Neural cell (in vitro differentiated cells): Measurements from ENCODE around the gene KCTD17. TPM values are rescaled to one million over a fixed set of nuclear protein-coding genes. Genes with fewer than 3 reads are reported as not detected.

Experiments used
- H2AFZ ChIP-seq: fragments of 200-600, 300-800 bp; sonication (generic), shearing (Covaris generic); 2 replicates; pipeline ENCODE4 v1.6.0; 2014; ENCODE audit warnings: low read depth, mild to moderate bottlenecking, antibody characterized with exemption, low read length, moderate library complexity
- H3F3A ChIP-seq: fragments of 200-600 bp; shearing (Covaris generic); 2 replicates; pipeline ENCODE4 v1.6.1; 2016; ENCODE audit warnings: mild to moderate bottlenecking, moderate library complexity, mixed read lengths, antibody characterized with exemption, low read length; ENCODE audit not compliant: insufficient read depth, poor library complexity, severe bottlenecking
- H3K27ac ChIP-seq: fragments of 200-600, 300-800 bp; sonication (generic), shearing (Covaris generic); 2 replicates; pipeline ENCODE4 v1.5.1; 2014; ENCODE audit warnings: mild to moderate bottlenecking, low read length, moderate library complexity
- H3K27me3 ChIP-seq: fragments of 300-800, 200-600 bp; sonication (generic), shearing (Covaris generic); 2 replicates; pipeline ENCODE4 v1.6.0; 2014; ENCODE audit warnings: mild to moderate bottlenecking, low read depth, low read length, moderate library complexity; ENCODE audit not compliant: insufficient read depth
- H3K36me3 ChIP-seq: fragments of 300-800, 200-600 bp; sonication (generic), shearing (Covaris generic); 2 replicates; pipeline ENCODE4 v1.5.1; 2014; ENCODE audit warnings: mild to moderate bottlenecking, antibody characterized with exemption, low read length, moderate library complexity; ENCODE audit not compliant: insufficient read depth
- H3K4me2 ChIP-seq: fragments of 300-800, 200-600 bp; sonication (generic), shearing (Covaris generic); 2 replicates; pipeline ENCODE4 v1.6.0; 2014; ENCODE audit warnings: mild to moderate bottlenecking, low read length
- H3K4me3 ChIP-seq: fragments of 300-800, 200-600 bp; sonication (generic), shearing (Covaris generic); 2 replicates; pipeline ENCODE4 v1.5.1; 2014; ENCODE audit warnings: mild to moderate bottlenecking, low read length, moderate library complexity
- H3K79me2 ChIP-seq: fragments of 200-600 bp; shearing (Covaris generic); replicated peaks from 2 replicates; pipeline ENCODE4 v1.6.0; 2014; ENCODE audit warnings: mild to moderate bottlenecking, low read length, moderate library complexity; ENCODE audit not compliant: insufficient read depth
- H3K9ac ChIP-seq: fragments of 300-800, 200-600 bp; sonication (generic), shearing (Covaris generic); 2 replicates; pipeline ENCODE4 v1.6.1; 2016; ENCODE audit warnings: mild to moderate bottlenecking, low read length, mixed read lengths
- H3K9me2 ChIP-seq: fragments of 200-600 bp; shearing (Covaris generic); 2 replicates; pipeline ENCODE4 v1.6.1; 2016; ENCODE audit warnings: mild to moderate bottlenecking, low read length, mixed read lengths; ENCODE audit not compliant: insufficient read depth
- H3K9me3 ChIP-seq: fragments of 200-600, 300-800 bp; sonication (generic), shearing (Covaris generic); 2 replicates; pipeline ENCODE4 v1.6.1; 2016; ENCODE audit warnings: mild to moderate bottlenecking, mixed run types, low read length, moderate library complexity, mixed read lengths
- H4K20me1 ChIP-seq: fragments of 200-600 bp; shearing (Covaris generic); 2 replicates; pipeline ENCODE4 v1.6.1; 2016; ENCODE audit warnings: mild to moderate bottlenecking, mixed run types; ENCODE audit not compliant: insufficient read depth
- EP300 ChIP-seq: fragments of 450-650 bp; conservative IDR thresholded peaks from 2 replicates; pipeline ENCODE4 v1.6.1; 2014; ENCODE audit warnings: antibody characterized with exemption, mild to moderate bottlenecking, moderate library complexity; ENCODE audit not compliant: poor library complexity, severe bottlenecking
- EZH2 ChIP-seq: fragments of 200-600, 300-800 bp; shearing (Covaris generic), sonication (generic); IDR thresholded peaks from 2 replicates; pipeline ENCODE4 v1.6.1; 2014; ENCODE audit warnings: antibody characterized with exemption, low read length, borderline replicate concordance, mild to moderate bottlenecking; ENCODE audit not compliant: insufficient read depth, poor library complexity, severe bottlenecking
- MXI1 ChIP-seq: fragments of 450-650 bp; conservative IDR thresholded peaks from 2 replicates; pipeline ENCODE4 v1.6.1; 2014; ENCODE audit warnings: antibody characterized with exemption, mild to moderate bottlenecking; ENCODE audit not compliant: poor library complexity, severe bottlenecking
- POLR2AphosphoS5 ChIP-seq: IDR thresholded peaks from 2 replicates; pipeline ENCODE4 v1.6.1; 2012
- RAD21 ChIP-seq: fragments of 450-650 bp; conservative IDR thresholded peaks from 2 replicates; pipeline ENCODE4 v1.6.1; 2014; ENCODE audit warnings: antibody characterized with exemption, mild to moderate bottlenecking, moderate library complexity
- SMC3 ChIP-seq: fragments of 450-650 bp; conservative IDR thresholded peaks from 2 replicates; pipeline ENCODE4 v1.6.1; 2014; ENCODE audit warnings: antibody characterized with exemption, mild to moderate bottlenecking, moderate library complexity; ENCODE audit not compliant: poor library complexity
- TAF1 ChIP-seq: IDR thresholded peaks from 2 replicates; pipeline ENCODE4 v1.6.1; 2012; ENCODE audit warnings: low read depth
- polyA plus RNA-seq: library from polyadenylated mRNA; depleted of rRNA; stranded (reverse); fragments of >200 nt; gene quantifications from 2 replicates; pipeline ENCODE4 v1.2.3, GENCODE V29; 2014
- TF ChIP-seq, protein P1 (sequence below): fragments of 450-650 bp; IDR thresholded peaks from 2 replicates; pipeline ENCODE4 v1.5.1; 2014; ENCODE audit warnings: antibody characterized with exemption, mild to moderate bottlenecking, moderate library complexity; ENCODE audit not compliant: poor library complexity, severe bottlenecking
- TF ChIP-seq, protein P2 (sequence below): IDR thresholded peaks from 2 replicates; pipeline ENCODE4 v1.6.1; 2012; ENCODE audit warnings: borderline replicate concordance

The KCTD17 gene
- polyA plus RNA-seq, 1 donor from 2014 or later = 96.3 TPM

DNA sequence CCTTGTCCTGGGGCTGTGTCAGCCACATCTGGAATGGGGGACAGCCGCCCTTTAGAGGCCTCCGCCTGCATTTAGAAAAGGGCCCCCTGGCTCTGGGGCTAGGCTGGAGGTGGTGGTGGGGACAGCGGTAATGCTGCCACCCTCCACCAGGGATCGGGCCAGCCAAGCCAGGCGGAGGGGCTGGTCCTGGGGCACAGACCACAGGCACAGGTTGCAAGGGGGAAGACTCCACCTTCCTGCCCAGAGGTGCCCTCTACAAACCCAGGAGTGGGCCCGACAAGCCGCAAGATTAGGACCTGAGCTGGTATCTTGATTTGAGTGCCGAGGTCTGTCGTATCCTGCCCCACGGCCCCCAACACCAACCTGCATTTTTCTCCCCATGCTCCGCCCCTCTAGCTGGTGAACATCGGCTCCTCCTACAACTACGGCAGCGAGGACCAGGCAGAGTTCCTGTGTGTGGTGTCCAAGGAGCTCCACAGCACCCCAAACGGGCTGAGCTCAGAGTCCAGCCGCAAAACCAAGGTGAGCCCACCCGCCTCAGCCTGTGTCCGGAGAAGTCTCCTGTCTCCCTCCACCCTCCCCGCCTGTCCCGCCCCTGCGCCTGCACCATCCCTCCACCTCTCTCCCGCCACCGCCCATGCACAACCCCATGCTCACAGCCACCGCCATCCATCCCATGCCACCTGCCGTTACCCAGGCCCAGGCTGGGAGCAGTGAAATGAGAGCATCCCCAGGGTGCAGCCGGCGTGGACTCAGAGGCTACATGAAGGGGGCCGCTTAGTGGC lies 7.6 kb downstream of the KCTD17 start:
- H3K4me2 ChIP-seq = no peak overlapping the region
- no peak overlapping the region for H2AFZ ChIP-seq
- no peak overlapping the region for H3K9ac ChIP-seq
- no peaks in the 10 kb centered on the region for H3K27me3 ChIP-seq
- H3K9me3 ChIP-seq = no peaks in the 10 kb centered on the region
- no peaks in the 10 kb centered on the region for H4K20me1 ChIP-seq
- TF ChIP-seq, protein P1, sequence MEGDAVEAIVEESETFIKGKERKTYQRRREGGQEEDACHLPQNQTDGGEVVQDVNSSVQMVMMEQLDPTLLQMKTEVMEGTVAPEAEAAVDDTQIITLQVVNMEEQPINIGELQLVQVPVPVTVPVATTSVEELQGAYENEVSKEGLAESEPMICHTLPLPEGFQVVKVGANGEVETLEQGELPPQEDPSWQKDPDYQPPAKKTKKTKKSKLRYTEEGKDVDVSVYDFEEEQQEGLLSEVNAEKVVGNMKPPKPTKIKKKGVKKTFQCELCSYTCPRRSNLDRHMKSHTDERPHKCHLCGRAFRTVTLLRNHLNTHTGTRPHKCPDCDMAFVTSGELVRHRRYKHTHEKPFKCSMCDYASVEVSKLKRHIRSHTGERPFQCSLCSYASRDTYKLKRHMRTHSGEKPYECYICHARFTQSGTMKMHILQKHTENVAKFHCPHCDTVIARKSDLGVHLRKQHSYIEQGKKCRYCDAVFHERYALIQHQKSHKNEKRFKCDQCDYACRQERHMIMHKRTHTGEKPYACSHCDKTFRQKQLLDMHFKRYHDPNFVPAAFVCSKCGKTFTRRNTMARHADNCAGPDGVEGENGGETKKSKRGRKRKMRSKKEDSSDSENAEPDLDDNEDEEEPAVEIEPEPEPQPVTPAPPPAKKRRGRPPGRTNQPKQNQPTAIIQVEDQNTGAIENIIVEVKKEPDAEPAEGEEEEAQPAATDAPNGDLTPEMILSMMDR = no peak
- TF ChIP-seq, protein P2, sequence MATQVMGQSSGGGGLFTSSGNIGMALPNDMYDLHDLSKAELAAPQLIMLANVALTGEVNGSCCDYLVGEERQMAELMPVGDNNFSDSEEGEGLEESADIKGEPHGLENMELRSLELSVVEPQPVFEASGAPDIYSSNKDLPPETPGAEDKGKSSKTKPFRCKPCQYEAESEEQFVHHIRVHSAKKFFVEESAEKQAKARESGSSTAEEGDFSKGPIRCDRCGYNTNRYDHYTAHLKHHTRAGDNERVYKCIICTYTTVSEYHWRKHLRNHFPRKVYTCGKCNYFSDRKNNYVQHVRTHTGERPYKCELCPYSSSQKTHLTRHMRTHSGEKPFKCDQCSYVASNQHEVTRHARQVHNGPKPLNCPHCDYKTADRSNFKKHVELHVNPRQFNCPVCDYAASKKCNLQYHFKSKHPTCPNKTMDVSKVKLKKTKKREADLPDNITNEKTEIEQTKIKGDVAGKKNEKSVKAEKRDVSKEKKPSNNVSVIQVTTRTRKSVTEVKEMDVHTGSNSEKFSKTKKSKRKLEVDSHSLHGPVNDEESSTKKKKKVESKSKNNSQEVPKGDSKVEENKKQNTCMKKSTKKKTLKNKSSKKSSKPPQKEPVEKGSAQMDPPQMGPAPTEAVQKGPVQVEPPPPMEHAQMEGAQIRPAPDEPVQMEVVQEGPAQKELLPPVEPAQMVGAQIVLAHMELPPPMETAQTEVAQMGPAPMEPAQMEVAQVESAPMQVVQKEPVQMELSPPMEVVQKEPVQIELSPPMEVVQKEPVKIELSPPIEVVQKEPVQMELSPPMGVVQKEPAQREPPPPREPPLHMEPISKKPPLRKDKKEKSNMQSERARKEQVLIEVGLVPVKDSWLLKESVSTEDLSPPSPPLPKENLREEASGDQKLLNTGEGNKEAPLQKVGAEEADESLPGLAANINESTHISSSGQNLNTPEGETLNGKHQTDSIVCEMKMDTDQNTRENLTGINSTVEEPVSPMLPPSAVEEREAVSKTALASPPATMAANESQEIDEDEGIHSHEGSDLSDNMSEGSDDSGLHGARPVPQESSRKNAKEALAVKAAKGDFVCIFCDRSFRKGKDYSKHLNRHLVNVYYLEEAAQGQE = no peak
- no peak for TF ChIP-seq EZH2
- no peak for TF ChIP-seq SMC3
- no peak for TF ChIP-seq TAF1
- TF ChIP-seq MXI1 = no peak
- no peak for TF ChIP-seq RAD21
- no peak for TF ChIP-seq EP300
- TF ChIP-seq POLR2AphosphoS5 = no peak
- no peaks in the 10 kb centered on the region for H3F3A ChIP-seq
- no peaks in the 10 kb centered on the region for H3K9me2 ChIP-seq
- H3K4me3 ChIP-seq = no peak overlapping the region
- no peak overlapping the region for H3K27ac ChIP-seq
- no peaks in the 10 kb centered on the region for H3K36me3 ChIP-seq
- no peaks in the 10 kb centered on the region for H3K79me2 ChIP-seq

DNA sequence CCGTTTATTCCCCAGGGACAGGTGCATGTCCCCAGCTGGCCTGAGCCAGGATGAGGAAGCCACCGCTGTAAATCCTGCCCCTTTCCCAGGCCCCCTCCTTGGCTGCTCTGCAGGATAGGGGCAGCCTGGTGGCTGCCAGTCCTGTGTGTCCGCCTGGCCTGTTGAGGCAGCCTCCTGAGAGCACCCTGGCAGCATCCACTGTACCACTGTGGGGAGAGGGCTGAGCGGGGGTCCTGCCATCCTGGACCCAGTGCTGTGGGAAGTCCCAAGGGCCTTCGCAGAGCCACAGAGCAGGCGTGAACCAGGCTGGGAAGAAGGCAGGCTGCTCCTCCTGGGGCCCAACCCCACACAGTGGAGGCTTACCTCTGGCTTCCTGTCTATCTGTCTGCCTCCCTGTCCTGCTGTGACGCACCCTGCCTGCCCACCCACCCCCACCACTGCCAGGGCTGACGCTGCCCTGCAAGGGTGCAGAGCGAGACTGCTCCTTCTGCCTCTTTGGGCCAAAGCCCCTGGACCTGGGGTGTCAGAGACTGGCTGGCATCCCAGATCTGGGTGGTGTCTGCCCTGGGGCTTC lies 8.4 kb downstream of the KCTD17 start:
- no peak overlapping the region for H2AFZ ChIP-seq
- H3K9me3 ChIP-seq = no peaks in the 10 kb centered on the region
- H3K36me3 ChIP-seq = no peaks in the 10 kb centered on the region
- H3K27me3 ChIP-seq = no peaks in the 10 kb centered on the region
- H3F3A ChIP-seq = no peaks in the 10 kb centered on the region
- H3K27ac ChIP-seq = no peak overlapping the region
- H3K9ac ChIP-seq = no peak overlapping the region
- H3K4me2 ChIP-seq = no peak overlapping the region
- H3K9me2 ChIP-seq = no peaks in the 10 kb centered on the region
- no peaks in the 10 kb centered on the region for H4K20me1 ChIP-seq
- no peaks in the 10 kb centered on the region for H3K79me2 ChIP-seq
- no peak overlapping the region for H3K4me3 ChIP-seq
- TF ChIP-seq POLR2AphosphoS5 (no peak), EP300 (no peak)
- TF ChIP-seq, protein P1 = no peak
- TF ChIP-seq, protein P2 = no peak
